SK-N-MC (cell line): ENCODE results near the gene USP44.
A peak's percentile ranks its signal among the peaks of the same experiment; 100 is the strongest.

Experiments
- DNase-seq: peaks from one replicate; pipeline ENCODE4 v3.0.0-alpha.2; 2011; ENCODE audit warnings: low read depth, low spot score
- H3K27ac ChIP-seq: fragments of 200-600 bp; sonication (generic); 2 replicates; pipeline ENCODE4 v1.5.1; 2016; ENCODE audit warnings: mixed run types
- H3K36me3 ChIP-seq: fragments of 200-600 bp; sonication (generic); 2 replicates; pipeline ENCODE4 v1.6.1; 2017; ENCODE audit warnings: antibody characterized with exemption, low read length, mixed read lengths; ENCODE audit not compliant: insufficient read depth
- H3K4me3 ChIP-seq: fragments of 200-600 bp; sonication (generic); 2 replicates; pipeline ENCODE4 v1.5.1; 2016
- H3K9ac ChIP-seq: fragments of 200-600 bp; sonication (generic); 2 replicates; pipeline ENCODE4 v1.8.0; 2017; ENCODE audit warnings: mixed run types, mixed read lengths; ENCODE audit not compliant: insufficient read length
- H3K9me3 ChIP-seq: fragments of 200-600 bp; sonication (generic); 2 replicates; pipeline ENCODE4 v1.6.1; 2017; ENCODE audit warnings: low read depth, mild to moderate bottlenecking, antibody characterized with exemption, low read length, moderate library complexity, mixed read lengths
- EZH2 ChIP-seq: fragments of 200-600 bp; sonication (generic); IDR thresholded peaks from one replicate; pipeline ENCODE4 v1.6.1; 2017; ENCODE audit warnings: antibody characterized with exemption
- FOXP2 ChIP-seq: optimal IDR thresholded peaks from 2 replicates; pipeline ENCODE3; 2011; ENCODE audit warnings: mild to moderate bottlenecking, moderate library complexity; ENCODE audit not compliant: insufficient read depth; ENCODE audit errors: extremely low read length, control extremely low read depth
- POLR2AphosphoS5 ChIP-seq: IDR thresholded peaks from 2 replicates; pipeline ENCODE4 v1.6.1; 2012; ENCODE audit warnings: mild to moderate bottlenecking, low read depth, low read length, borderline replicate concordance

USP44 gene

DNA sequence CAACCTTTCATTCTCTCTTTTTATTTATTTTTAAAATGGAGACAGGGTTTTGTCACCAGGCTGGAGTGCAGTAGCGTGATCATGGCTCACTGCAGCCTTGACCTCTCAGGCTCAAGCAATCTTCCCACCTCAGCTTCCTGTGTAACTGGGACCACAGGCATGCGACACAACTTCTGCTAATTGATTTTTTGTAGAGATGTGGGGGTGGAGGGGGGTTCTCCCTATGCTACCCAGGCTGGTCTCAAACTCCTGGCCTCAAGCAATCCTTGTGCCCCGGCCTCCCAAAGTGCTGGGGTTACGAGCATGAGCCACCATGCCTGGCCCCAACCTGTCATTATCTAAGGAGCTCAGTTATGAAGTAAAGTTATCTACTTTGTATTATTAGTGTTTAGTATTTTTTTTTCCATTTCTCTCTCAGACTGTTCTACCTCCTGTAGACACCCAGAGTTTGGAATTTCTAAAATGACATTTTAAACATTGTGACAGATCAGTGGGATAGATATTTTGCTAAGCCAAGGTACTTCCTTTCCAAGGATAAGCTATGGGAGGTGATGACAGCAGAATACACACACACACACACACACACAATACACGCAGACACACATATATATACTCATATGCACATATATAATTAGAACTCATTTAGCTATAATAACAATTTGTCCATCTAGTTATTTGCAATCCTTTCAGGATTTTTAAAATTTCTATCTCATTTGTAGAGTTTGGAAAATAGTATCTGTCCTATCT lies 2.1 kb upstream of the USP44 start:
- no peaks in the 10 kb centered on the region for H3K36me3 ChIP-seq
- H3K9ac ChIP-seq = no peak overlapping the region
- H3K27ac ChIP-seq = no peak overlapping the region
- peaks cover 5% of the 10 kb centered on the region; the same call in 1 of the 2 replicates for H3K9me3 ChIP-seq
- no peak for DNase-seq
- H3K4me3 ChIP-seq = no peak overlapping the region
- no peak for TF ChIP-seq FOXP2
- TF ChIP-seq POLR2AphosphoS5 = no peak
- TF ChIP-seq EZH2 = no peak

GRCh38 chr12:95551913-95552516 lies 739 bp upstream of the USP44 start:
- H3K36me3 ChIP-seq = no peaks in the 10 kb centered on the region
- DNase-seq = no peak
- no peak overlapping the region for H3K4me3 ChIP-seq
- H3K9me3 ChIP-seq = peaks cover 5% of the 10 kb centered on the region; the same call in 1 of the 2 replicates
- H3K27ac ChIP-seq = no peak overlapping the region
- no peak overlapping the region for H3K9ac ChIP-seq
- TF ChIP-seq POLR2AphosphoS5 = no peak
- no peak for TF ChIP-seq FOXP2

DNA sequence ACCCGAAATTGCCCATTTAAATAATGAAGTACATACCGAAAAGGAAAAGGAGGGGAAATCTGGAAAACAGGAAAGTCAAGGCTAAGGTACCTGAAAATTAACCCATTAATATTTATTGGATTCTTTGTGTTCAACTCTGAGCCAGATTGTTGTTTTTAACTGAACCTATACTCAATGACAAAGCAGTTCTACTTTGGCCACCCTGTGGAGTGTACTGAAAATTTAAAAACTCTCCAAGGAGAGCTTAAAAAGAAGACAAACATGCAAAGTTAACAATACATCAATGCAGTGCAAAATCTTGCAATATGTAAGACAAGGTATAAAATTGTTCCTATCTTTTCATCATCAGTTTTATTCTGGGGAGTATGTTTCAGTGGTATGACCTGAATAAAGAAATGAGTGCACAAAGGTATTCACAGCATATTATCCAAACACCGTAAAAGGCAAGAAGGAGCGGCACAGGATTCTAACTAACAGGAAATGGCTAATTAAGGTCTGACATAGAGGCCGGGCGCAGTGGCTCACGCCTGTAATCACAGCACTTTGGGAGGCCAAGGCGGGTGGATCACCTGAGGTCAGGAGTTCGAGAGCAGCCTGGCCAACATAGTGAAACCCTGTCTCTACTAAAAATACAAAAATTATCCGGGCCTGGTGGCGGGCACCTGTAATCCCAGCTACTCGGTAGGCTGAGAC lies 1.7 kb downstream of the USP44 start:
- H3K9me3 ChIP-seq = peaks cover 5% of the 10 kb centered on the region; the same call in 1 of the 2 replicates
- no peak for DNase-seq
- no peak overlapping the region for H3K27ac ChIP-seq
- H3K4me3 ChIP-seq = peak overlapping the region; percentile 84
- no peak overlapping the region for H3K9ac ChIP-seq
- H3K36me3 ChIP-seq = no peaks in the 10 kb centered on the region
- TF ChIP-seq FOXP2 (no peak), POLR2AphosphoS5 (no peak), EZH2 (no peak)

DNA sequence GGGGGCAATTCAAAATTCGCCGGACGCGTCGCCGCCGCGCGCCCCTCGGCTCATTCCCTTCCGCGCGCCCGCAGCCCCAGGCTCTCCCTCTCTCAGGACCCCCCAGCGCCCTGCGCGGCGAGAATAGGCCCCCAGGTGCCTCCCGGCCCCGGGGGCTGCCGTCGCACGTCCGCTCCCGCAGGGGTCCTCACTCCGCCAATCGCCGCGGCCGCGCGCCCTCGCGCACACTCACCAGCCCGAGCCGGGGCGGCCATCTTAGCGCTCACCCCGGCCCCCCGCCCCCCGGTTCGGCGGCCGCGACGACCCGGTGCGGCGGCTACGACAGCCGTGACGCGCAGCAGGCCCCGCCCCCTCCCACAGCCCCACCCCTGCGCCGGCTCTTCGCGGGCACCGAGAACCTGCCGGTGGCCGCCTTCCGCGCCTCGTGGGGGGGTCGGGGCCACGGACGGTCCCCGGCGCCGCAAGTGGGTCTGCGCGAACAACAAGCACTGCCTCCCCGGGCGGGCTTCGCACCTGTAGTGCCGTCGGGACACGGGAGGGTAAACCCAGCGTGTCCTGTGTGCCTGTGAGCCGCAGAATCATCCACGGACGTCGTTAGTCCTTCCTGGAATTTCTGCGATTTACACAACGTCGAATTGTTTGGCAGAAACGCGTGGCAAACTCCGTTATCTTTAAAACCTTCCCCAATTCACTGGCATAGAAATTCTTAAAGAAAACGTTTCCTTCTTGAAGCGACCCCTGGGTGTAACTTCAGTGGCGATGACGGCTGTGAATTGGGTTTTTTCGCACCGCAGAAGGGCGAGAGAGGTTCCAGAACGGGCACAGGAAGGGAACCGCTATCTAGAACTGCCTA lies 2.5 kb downstream of the USP44 start:
- Histone ChIP-seq H3K9me3 (peaks cover 5% of the 10 kb centered on the region; the same call in 1 of the 2 replicates), H3K27ac (no peak overlapping the region), H3K36me3 (no peaks in the 10 kb centered on the region), H3K9ac (peak overlapping the region; percentile 66), H3K4me3 (peak overlapping the region; percentile 84)
- TF ChIP-seq EZH2 = no peak
- peak; percentile 19; the same call in 1 of the 2 replicates for TF ChIP-seq POLR2AphosphoS5
- no peak for TF ChIP-seq FOXP2
- DNase-seq = no peak

GRCh38 chr12:95548056-95548538 lies 3.2 kb downstream of the USP44 start:
- Histone ChIP-seq H3K9me3 (peaks cover 5% of the 10 kb centered on the region; the same call in 1 of the 2 replicates), H3K36me3 (no peaks in the 10 kb centered on the region), H3K4me3 (peak overlapping the region; percentile 84), H3K9ac (peak overlapping the region; percentile 66), H3K27ac (no peak overlapping the region)
- no peak for DNase-seq
- no peak for TF ChIP-seq EZH2
- TF ChIP-seq FOXP2 = no peak

DNA sequence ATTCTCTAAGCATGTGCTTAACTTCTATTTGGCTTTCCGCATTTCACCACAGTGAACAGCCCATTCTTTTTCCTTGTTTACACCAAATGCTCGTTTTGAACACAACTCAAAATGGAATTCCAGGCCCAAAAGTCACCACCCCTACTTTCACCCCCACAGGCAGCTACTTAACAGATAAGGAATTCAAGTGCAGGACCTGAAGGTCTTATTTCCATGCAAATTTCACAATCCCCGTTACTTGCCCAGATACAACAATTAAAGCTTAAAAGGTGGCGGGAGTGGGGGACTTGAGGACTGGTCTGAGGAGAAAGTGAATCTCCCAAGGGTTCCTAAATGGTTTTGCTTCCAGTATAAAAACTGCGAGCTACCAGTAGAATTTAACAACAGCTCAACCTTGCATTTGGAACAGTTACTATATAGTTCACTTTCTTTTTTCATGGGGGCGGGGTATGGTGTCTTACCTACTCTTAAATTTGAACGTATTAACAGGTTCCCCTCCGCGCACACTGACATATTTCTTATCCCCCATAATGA lies 3.7 kb downstream of the USP44 start:
- no peak overlapping the region for H3K9ac ChIP-seq
- DNase-seq = no peak

GRCh38 chr12:95546491-95546813 lies 4.8 kb downstream of the USP44 start:
- DNase-seq = no peak
- no peaks in the 10 kb centered on the region for H3K36me3 ChIP-seq

More for the DNA sequence above, 3.7 kb downstream of the USP44 start:
- Histone ChIP-seq H3K27ac (no peak overlapping the region), H3K36me3 (no peaks in the 10 kb centered on the region), H3K9me3 (peaks cover 5% of the 10 kb centered on the region; the same call in 1 of the 2 replicates), H3K4me3 (peak overlapping the region; percentile 84)
- no peak for TF ChIP-seq FOXP2
- no peak for TF ChIP-seq EZH2
- no peak for TF ChIP-seq POLR2AphosphoS5

More at GRCh38 chr12:95546491-95546813, 4.8 kb downstream of the USP44 start:
- no peak overlapping the region for H3K27ac ChIP-seq
- H3K4me3 ChIP-seq = no peak overlapping the region
- TF ChIP-seq POLR2AphosphoS5 = no peak
- TF ChIP-seq FOXP2 = no peak
- no peak for TF ChIP-seq EZH2
- peaks cover 5% of the 10 kb centered on the region; the same call in 1 of the 2 replicates for H3K9me3 ChIP-seq
- H3K9ac ChIP-seq = no peak overlapping the region
